Left renal pelvis (tissue), 4 donors: Measurements from ENCODE around the gene ANXA2R. TPM values are rescaled to one million over a fixed set of nuclear protein-coding genes. Genes with fewer than 3 reads are reported as not detected.

Experiments
- DNase-seq, 4 donors: peaks; one replicate each; pipeline ENCODE4 v3.0.0-alpha.2; 2013; ENCODE audit warnings: low read depth in 4 of 4, low spot score in 3 of 4
- polyA plus RNA-seq, 4 donors: library from polyadenylated mRNA; unstranded; fragments of 120-200 nt; gene quantifications; one replicate each; pipeline ENCODE4 v1.2.1, GENCODE V29; 2013; ENCODE audit not compliant: insufficient read length in 4 of 4

Gene ANXA2R
- polyA plus RNA-seq, 4 donors, result 0.82 to 1.4 (median 1.1) TPM

GRCh38 chr5:43001748-43002147 is 38.4 kb downstream of the ANXA2R start:
- no peak for DNase-seq

GRCh38 chr5:43000914-43001313 is 39.2 kb downstream of the ANXA2R start:
- no peak for DNase-seq

GRCh38 chr5:43000111-43000840 is 39.8 kb downstream of the ANXA2R start:
- no peak for DNase-seq

GRCh38 chr5:42995360-42995751 is 44.8 kb downstream of the ANXA2R start:
- DNase-seq, result no peak

GRCh38 chr5:42994555-42995359 is 45.4 kb downstream of the ANXA2R start:
- DNase-seq, result peak in 1 of 4 donors; percentile 77

GRCh38 chr5:42994246-42994554 is 45.9 kb downstream of the ANXA2R start:
- DNase-seq, result no peak

- no peak for DNase-seq
Observed at GRCh38 chr5:42993516-42994245, 46.4 kb downstream of the ANXA2R start.

- DNase-seq, result no peak
Observed at GRCh38 chr5:42992088-42992879, 47.8 kb downstream of the ANXA2R start.

- DNase-seq, result no peak
Observed at GRCh38 chr5:42991404-42992087, 48.6 kb downstream of the ANXA2R start.

GRCh38 chr5:42990892-42991291 is 49.2 kb downstream of the ANXA2R start:
- DNase-seq, result no peak

Other genes with a start within 250 kb of the ANXA2R start
- gene SELENOP, start 228.4 kb downstream of the ANXA2R start, polyA plus RNA-seq, result 100 to 1,000 TPM; 423 to 637 (median 496) TPM
- gene ZNF131, start 80.6 kb upstream of the ANXA2R start, polyA plus RNA-seq, result 10 to 100 TPM; 58.3 to 77.0 (median 66.0) TPM
- under 1 TPM; 0.30 to 0.78 (median 0.53) TPM for gene NIM1K, start 151.9 kb upstream of the ANXA2R start, polyA plus RNA-seq